ENCODE data around the gene FCN2. TPM values are rescaled to one million over a fixed set of nuclear protein-coding genes. Genes with fewer than 3 reads are reported as not detected.

Gene FCN2
- total and polyA plus RNA-seq, 7 donors = 0.07 TPM; not detected in 6

GRCh38 chr9:134850611-134851010 is 30.0 kb upstream of the FCN2 start:
- H3K4me1 ChIP-seq = no peaks in the 10 kb centered on the region
- DNase-seq = no peak
- H3K36me3 ChIP-seq (ENCODE audit: insufficient read depth in 1 of 2, low read depth in 1 of 2) = no peaks in the 10 kb centered on the region
- ATAC-seq = no peak
- H3K27me3 ChIP-seq (ENCODE audit: insufficient read depth in 3 of 3, low read length in 2 of 3) = peaks cover 0 to 10% (median 1%) of the 10 kb centered on the region in 3 donors
- no peaks in the 10 kb centered on the region for H3K9me3 ChIP-seq
- no peak overlapping the region for H3K27ac ChIP-seq
- no peak overlapping the region for H3K4me3 ChIP-seq
- intact Hi-C loops (cut with DNase I) = no loop called here
- WGBS, 3 donors = 89 to 94% (median 92%) methylated on average over 9 of the region's 9 CpGs
- TF ChIP-seq CTCF (IDR thresholded peaks at IDR 0.05) = no peak

DNA sequence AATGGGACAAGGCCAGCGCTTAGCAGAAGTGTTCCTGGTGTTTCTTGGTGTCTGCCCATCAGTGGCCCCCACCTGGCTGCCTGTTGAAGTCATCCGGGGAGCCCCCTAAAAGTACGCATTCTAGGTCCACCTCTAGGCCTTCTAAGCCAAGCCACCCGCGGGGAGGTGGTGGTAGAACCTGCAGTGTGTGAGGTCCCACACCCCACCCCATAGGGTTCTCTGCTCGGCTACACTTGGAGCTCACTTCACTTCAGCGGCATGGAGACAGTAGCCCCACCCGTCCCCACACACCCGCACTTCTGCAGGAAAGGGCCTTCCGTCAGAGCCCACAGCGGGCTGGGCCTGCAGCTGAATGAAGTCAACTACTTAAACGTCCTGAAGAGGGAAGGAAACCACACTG is 29.6 kb upstream of the FCN2 start:
- Histone ChIP-seq H3K27ac (no peak overlapping the region), H3K9me3 (no peaks in the 10 kb centered on the region), H3K4me1 (no peaks in the 10 kb centered on the region), H3K36me3 (ENCODE audit: insufficient read depth in 1 of 2, low read depth in 1 of 2) (no peaks in the 10 kb centered on the region), H3K27me3 (ENCODE audit: insufficient read depth in 3 of 3, low read length in 2 of 3) (peaks cover 0 to 10% (median 1%) of the 10 kb centered on the region in 3 donors), H3K4me3 (no peak overlapping the region)
- 83 to 85% (median 83%) methylated on average over 12 of the region's 12 CpGs for WGBS, 3 donors
- TF ChIP-seq CTCF (IDR thresholded peaks at IDR 0.05) = no peak
- ATAC-seq (no peak), DNase-seq (peak in 1 of 2 donors; percentile 38)
- intact Hi-C loops (cut with DNase I) = no loop called here

DNA sequence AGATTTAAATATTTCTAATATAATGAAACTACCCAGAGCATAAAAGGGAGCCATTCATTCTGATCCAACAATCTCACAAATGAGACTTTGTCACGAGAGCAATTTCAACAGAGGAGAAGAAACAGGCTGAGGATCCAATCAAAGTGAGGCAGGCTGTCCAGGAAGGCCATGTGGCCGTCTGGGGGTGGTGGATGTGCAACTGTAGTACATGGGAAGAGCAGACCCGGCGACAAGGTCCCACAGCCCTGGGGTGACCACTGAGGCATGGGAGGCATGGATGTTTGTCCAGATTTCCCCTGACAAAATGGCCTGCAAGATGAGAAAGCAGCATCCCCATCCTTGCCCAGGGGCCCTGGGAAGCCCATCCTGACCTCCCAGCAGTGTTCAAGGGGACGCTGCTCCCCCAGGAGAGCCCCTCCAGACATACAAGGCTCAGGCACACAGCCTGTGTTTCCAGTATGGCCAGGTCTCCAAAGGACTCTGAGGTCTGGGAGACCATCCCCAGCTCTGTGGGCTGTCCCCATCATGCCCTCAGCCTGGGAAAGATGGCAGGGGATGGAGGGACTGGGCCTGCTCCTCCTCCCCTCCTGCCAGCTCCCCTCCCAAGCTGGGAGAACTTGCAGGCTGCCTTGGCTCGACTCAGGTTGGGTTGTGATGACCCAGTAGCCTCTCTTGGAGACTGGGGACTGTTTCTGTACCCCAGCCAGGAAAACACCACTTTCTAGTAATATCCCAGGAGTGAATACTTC is 27.5 kb upstream of the FCN2 start:
- Histone ChIP-seq H3K27ac (no peak overlapping the region), H3K4me3 (no peak overlapping the region), H3K9me3 (no peaks in the 10 kb centered on the region), H3K4me1 (no peaks in the 10 kb centered on the region), H3K36me3 (ENCODE audit: insufficient read depth in 1 of 2, low read depth in 1 of 2) (no peaks in the 10 kb centered on the region), H3K27me3 (ENCODE audit: insufficient read depth in 3 of 3, low read length in 2 of 3) (peaks cover 0 to 15% (median 4%) of the 10 kb centered on the region in 3 donors)
- no peak for TF ChIP-seq CTCF (IDR thresholded peaks at IDR 0.05)
- no peak for DNase-seq
- intact Hi-C loops (cut with DNase I) = no loop called here
- 52 to 66% (median 58%) methylated on average over 6 of the region's 6 CpGs for WGBS, 3 donors
- ATAC-seq = no peak

DNA sequence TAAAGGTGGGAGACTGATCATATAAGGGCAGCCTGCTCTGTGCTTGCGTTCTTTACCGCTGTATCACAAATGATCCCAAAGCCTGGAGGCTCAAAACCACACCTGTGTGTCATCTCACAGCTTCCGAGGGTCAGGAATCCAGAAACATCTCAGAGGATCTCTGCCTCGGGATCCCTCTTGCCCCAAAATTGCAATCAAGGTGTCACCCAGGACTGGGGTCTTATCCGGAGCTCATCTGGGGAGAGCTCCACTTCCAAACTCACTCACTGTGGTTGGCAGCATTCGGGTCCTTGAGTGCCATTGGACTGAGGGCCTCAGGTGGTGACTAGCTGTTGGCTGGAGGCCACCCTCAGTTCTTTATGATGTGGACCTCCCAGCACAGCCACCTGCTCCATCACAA is 26.7 kb upstream of the FCN2 start:
- peaks cover 0 to 16% (median 4%) of the 10 kb centered on the region in 3 donors for H3K27me3 ChIP-seq (ENCODE audit: insufficient read depth in 3 of 3, low read length in 2 of 3)
- H3K4me1 ChIP-seq = no peaks in the 10 kb centered on the region
- DNase-seq = no peak
- 72 to 86% (median 77%) methylated on average over 6 of the region's 6 CpGs for WGBS, 3 donors
- H3K36me3 ChIP-seq (ENCODE audit: insufficient read depth in 1 of 2, low read depth in 1 of 2) = no peaks in the 10 kb centered on the region
- H3K9me3 ChIP-seq = no peaks in the 10 kb centered on the region
- no peak for TF ChIP-seq CTCF (IDR thresholded peaks at IDR 0.05)
- no peak overlapping the region for H3K27ac ChIP-seq
- intact Hi-C loops (cut with DNase I) = no loop called here
- ATAC-seq = no peak
- H3K4me3 ChIP-seq = no peak overlapping the region
